ENCODE data around the gene SLC24A3. TPM values are rescaled to one million over a fixed set of nuclear protein-coding genes. Genes with fewer than 3 reads are reported as not detected.

The SLC24A3 gene
- total RNA-seq, 3 donors from 2014 or later = 4.9 to 12.3 (median 5.9) TPM

GRCh38 chr20:19764207-19764606 lies 551.8 kb downstream of the SLC24A3 start:
- TF ChIP-seq CTCF (IDR thresholded peaks at IDR 0.05) = no peak
- TF ChIP-seq POLR2A (IDR thresholded peaks at IDR 0.05) = no peak
- Histone ChIP-seq H3K27me3 (no peaks in the 10 kb centered on the region), H3K4me3 (no peak overlapping the region), H3K4me1 (peaks cover 0 to 4% of the 10 kb centered on the region in 2 donors), H3K27ac (no peak overlapping the region), H3K9me3 (no peaks in the 10 kb centered on the region), H3K36me3 (no peaks in the 10 kb centered on the region)
- intact Hi-C loops (cut with DNase I; ENCODE audit: low total_unique reads) = no loop called here
- no peak for DNase-seq (ENCODE audit: low spot score in 2 of 2)

- intact Hi-C loops (cut with DNase I; ENCODE audit: low total_unique reads) = no loop called here
- H3K27me3 ChIP-seq = no peaks in the 10 kb centered on the region
- TF ChIP-seq CTCF (IDR thresholded peaks at IDR 0.05) (no peak), POLR2AphosphoS5 (IDR thresholded peaks at IDR 0.05) (no peak), POLR2A (IDR thresholded peaks at IDR 0.05) (no peak)
- H3K4me1 ChIP-seq = peaks cover 0 to under 1% of the 10 kb centered on the region in 2 donors
- H3K36me3 ChIP-seq = no peaks in the 10 kb centered on the region
- H3K27ac ChIP-seq = no peak overlapping the region
- DNase-seq (ENCODE audit: low spot score in 2 of 2) = no peak
- no peaks in the 10 kb centered on the region for H3K9me3 ChIP-seq
- no peak overlapping the region for H3K4me3 ChIP-seq
These were observed 552.8 kb downstream of the SLC24A3 start for GRCh38 chr20:19765266-19765665.

DNA sequence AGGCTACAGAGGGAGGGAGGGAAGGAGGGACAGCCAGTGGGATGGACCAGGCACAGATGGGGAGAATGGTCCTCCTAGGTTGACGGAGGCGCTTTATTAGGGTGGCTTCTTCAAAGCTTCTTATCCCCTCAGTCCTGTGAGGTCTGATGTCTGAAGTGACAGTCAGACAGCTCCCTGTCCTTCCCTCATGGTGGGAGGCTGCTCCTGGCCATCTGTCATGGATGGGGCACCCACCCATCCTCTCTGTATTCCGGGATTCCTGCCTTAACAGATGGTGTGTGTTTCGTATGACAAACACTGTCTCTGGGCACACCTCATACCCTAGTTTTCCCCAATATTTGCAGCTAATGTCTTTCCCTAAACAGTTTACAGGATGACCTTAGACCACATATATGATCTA lies 553.5 kb downstream of the SLC24A3 start:
- Histone ChIP-seq H3K4me3 (no peak overlapping the region), H3K4me1 (no peaks in the 10 kb centered on the region), H3K27ac (no peak overlapping the region), H3K36me3 (no peaks in the 10 kb centered on the region), H3K27me3 (no peaks in the 10 kb centered on the region), H3K9me3 (no peaks in the 10 kb centered on the region)
- intact Hi-C loops (cut with DNase I; ENCODE audit: low total_unique reads) = no loop called here
- TF ChIP-seq POLR2A (IDR thresholded peaks at IDR 0.05) = no peak
- TF ChIP-seq POLR2AphosphoS5 (IDR thresholded peaks at IDR 0.05) = no peak
- no peak for TF ChIP-seq CTCF (IDR thresholded peaks at IDR 0.05)
- no peak for DNase-seq (ENCODE audit: low spot score in 2 of 2)

GRCh38 chr20:19767070-19767469 lies 554.6 kb downstream of the SLC24A3 start:
- Histone ChIP-seq H3K27me3 (no peaks in the 10 kb centered on the region), H3K4me1 (no peaks in the 10 kb centered on the region), H3K36me3 (no peaks in the 10 kb centered on the region), H3K27ac (peak overlapping the region; percentile 41 to 54), H3K9me3 (no peaks in the 10 kb centered on the region), H3K4me3 (no peak overlapping the region)
- DNase-seq (ENCODE audit: low spot score in 2 of 2) = no peak
- no peak for TF ChIP-seq POLR2A (IDR thresholded peaks at IDR 0.05)
- TF ChIP-seq POLR2AphosphoS5 (IDR thresholded peaks at IDR 0.05) = peak in 1 of 3 donors; percentile 16
- intact Hi-C loops (cut with DNase I; ENCODE audit: low total_unique reads) = no loop called here

GRCh38 chr20:19768325-19768842 lies 555.9 kb downstream of the SLC24A3 start:
- DNase-seq (ENCODE audit: low spot score in 2 of 2) = no peak
- intact Hi-C loops (cut with DNase I; ENCODE audit: low total_unique reads) = no loop called here
- Histone ChIP-seq H3K4me1 (no peaks in the 10 kb centered on the region), H3K36me3 (no peaks in the 10 kb centered on the region), H3K4me3 (no peak overlapping the region), H3K27ac (no peak overlapping the region), H3K27me3 (no peaks in the 10 kb centered on the region), H3K9me3 (no peaks in the 10 kb centered on the region)
- TF ChIP-seq CTCF (IDR thresholded peaks at IDR 0.05) (no peak), POLR2AphosphoS5 (IDR thresholded peaks at IDR 0.05) (no peak)

- no peak for DNase-seq (ENCODE audit: low spot score in 2 of 2)
- Histone ChIP-seq H3K27me3 (no peaks in the 10 kb centered on the region), H3K36me3 (no peaks in the 10 kb centered on the region), H3K4me3 (no peak overlapping the region), H3K9me3 (no peaks in the 10 kb centered on the region), H3K27ac (no peak overlapping the region), H3K4me1 (no peaks in the 10 kb centered on the region)
- TF ChIP-seq POLR2AphosphoS5 (IDR thresholded peaks at IDR 0.05) (no peak), CTCF (IDR thresholded peaks at IDR 0.05) (no peak), POLR2A (IDR thresholded peaks at IDR 0.05) (no peak)
- intact Hi-C loops (cut with DNase I; ENCODE audit: low total_unique reads) = no loop called here
These were observed 557.1 kb downstream of the SLC24A3 start for GRCh38 chr20:19769507-19769906.

Data from breast epithelium (tissue), 4 donors.